Stimulated activated CD4-positive, alpha-beta T cell treated with anti-CD3 and anti-CD28 coated beads, TNF-alpha, amount 100 ng/mL, for 24 hours (primary cell): ENCODE results near the gene PDX1.
A peak's percentile ranks its signal among the peaks of the same experiment; 100 is the strongest.
"Not testable (repeated sequence)": the region's sequence is repeated elsewhere in the genome, so short reads cannot be mapped to it uniquely, and the experiment has no call there.

Experiments used
- DNase-seq, 3 experiments: peaks; one replicate each; pipeline ENCODE4 v3.0.0-alpha.2; 2020; ENCODE audit warnings: low read depth in 3 of 3

Gene PDX1

DNA sequence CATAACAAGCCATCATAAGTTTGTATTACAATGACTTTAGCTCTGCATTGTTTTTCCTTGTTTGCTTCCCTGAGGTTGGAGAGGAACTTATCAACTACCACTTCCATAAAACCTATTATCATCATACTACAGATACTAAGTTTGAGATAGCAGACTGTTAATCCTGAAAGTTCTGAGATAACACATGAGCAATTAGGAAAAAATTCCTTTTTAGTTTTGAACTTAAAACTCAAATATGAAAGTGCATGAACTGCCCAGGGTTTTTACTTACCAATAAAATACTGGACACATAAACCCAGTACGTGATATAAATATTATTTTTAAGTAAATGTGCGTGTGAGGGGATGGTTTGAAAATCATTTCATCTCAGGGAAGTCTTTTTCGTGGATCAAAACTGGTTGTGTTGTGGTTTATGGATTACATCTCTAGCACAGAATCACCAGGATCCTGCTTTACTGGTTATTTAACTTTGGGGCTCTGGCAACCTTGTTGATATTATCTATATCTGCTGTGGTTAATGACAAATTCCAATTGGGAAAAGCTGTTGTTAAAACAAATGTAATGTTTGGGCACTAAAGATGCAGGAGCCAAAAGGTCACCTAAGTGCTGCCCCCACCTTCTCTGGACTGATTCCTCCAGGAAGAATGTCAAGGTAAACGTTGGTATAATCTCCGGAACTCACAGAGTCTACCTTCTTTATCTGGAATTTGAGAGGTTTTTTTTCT is 36.9 kb downstream of the PDX1 start:
- DNase-seq = no peak

- DNase-seq = no peak
Observed at GRCh38 chr13:27959976-27960361, 40.2 kb downstream of the PDX1 start.

GRCh38 chr13:27960362-27961226 is 40.8 kb downstream of the PDX1 start:
- peak in 1 of 3 experiments; percentile 31 for DNase-seq

- DNase-seq = no peak
Observed at GRCh38 chr13:27961227-27962085, 41.7 kb downstream of the PDX1 start.

DNA sequence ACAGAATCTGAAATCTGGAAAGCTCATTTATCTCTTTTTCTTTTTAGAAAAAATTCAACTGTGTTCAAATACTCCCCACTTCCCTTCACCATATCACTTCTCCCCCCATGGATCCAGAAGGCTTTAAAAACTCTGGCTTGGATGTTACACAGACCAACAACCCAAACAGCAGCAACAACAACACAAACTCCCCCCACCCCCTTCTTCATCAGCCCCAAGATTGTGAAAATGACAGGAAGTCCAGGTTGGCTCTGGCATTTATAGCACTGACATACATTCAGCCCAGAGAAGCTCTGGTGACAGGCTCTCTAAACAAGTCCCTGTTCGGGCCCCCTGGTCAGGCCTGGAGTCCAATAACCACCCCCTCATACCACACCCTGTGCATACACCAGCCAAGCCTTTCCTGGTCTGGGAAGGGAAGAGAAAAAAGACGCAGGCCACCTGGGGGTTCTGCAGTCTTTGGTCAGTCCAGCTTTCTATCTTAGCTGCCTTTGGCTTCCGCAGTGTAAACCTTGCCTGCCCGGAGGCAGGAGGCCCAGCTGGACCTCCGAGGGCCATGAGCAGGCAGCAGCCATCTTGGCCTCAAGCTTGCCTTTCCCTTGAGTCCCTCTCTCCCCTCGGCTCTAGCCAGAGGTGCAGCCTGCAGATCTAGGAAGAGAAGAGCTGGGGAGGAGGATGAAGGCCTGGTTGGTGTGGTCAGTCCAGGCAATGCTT is 42.5 kb downstream of the PDX1 start:
- DNase-seq = no peak

- DNase-seq = no peak
Observed at GRCh38 chr13:27962982-27963381, 43.2 kb downstream of the PDX1 start.

GRCh38 chr13:27963491-27963890 is 43.7 kb downstream of the PDX1 start:
- no peak for DNase-seq

GRCh38 chr13:27964206-27964605 is 44.4 kb downstream of the PDX1 start:
- not testable (repeated sequence) for DNase-seq

- no peak for DNase-seq
Observed at GRCh38 chr13:27964741-27965323, 45.0 kb downstream of the PDX1 start.

DNA sequence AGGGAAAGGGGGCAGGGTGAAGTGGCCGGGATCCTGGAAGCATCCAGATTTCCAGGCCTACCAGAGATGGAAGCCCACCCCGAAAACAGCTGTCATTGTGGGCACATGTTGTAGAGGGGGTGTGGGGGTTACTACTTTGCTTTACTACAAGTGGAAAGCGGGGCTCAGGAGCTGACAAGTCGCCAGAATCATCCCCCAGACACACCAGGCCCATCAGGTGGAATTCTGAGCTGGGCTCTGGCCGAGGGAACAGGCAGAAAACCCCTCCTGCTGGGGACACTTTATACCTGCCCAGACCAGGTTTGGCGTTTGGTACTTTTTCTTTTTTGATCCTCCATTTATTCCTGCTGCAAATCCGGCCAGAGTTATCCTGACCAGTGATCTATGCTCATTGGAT is 45.5 kb downstream of the PDX1 start:
- DNase-seq = no peak

DNA sequence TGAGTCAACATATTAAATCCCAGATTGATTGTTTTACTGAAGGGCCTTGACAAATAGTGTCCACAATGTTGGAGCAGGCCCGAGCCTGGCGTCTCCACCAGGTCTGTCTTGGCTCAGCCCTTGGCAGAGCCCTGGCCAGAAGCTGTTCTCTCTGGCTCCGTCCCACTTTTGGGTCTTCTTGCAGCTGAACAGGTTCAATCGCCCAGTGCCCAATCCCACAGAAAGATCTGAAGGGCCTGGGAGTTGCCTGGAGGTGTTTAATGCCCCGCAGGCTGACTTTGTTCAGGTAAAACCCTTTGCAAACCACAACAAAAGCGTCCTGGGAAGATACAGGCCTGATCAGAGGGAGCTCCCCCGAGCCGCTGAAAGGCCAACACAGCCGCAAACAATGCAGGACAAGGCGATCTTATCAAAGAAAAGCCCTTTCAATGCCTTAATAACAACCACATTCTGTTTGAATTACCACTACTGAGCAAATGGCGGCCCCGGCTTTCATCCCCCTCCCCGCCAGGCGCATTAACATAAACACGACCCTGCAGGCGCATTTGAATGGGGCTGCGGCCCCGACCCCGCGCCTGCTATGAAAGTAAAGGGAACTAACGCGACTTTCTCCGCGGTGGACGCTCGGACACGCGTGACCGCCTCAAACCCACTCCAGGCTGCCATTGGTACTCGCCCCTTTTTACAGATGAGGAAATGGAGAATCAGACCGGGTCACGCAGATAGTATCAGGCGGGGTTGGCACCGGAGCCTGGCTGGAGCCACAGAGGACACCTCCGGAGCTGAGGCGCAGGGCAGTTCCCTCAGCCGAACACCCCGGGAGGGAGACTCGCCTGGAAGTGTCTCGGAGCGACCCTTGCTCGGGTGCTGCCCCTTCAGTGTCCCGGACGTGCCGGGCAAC is 46.2 kb downstream of the PDX1 start:
- no peak for DNase-seq

DNA sequence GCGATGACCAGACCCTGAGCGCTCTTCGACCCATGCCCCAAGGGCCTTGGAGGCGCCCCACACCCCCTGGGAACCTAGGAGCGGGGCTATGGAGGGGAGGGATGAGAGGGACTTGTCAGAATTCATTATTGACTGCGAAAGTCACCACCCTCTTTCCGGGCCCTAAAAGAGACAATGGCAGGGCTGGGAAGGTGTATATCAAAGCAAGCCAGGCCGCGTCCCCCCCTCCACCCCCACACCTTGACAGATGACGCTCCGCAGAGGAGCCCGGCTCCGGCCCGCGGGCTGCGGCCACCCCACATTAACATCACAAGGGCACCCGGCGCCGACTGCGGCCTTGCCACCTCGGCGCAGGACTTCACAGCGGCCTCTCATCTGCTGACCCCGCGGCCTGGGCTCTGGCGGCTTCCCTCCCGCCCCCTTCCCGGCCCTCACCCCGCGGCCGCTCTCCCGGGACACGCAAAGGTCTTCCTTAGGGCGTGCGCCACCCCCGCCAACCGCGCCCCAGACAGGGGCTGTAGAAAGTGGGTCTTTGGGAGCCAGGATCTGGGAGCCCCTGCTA is 46.9 kb downstream of the PDX1 start:
- DNase-seq = no peak

DNA sequence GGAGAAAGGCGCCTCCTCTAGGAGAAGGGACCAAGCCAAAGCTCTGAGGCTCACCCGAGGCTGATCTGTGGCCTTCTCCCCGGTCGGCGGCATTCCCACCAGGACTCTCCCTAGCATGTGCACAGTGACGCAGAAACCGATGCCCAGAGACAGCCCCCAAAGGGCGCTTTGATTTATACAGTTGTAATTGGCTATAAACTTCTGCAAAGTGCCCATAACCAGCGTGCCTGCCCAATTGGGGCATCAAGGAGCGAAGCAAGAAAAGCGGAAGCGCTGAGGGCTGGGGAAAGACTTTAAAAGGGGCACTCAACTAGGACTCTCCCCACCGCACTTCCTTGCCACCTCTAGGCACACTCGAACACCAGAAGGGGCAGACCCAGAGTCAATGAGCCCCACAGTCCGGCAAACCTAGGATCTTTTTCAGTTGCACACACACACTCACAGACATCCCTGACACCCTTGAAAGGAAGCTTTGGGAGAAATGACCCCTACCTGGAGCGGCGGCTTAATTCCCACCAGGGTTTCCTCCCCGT is 47.5 kb downstream of the PDX1 start:
- no peak for DNase-seq

DNA sequence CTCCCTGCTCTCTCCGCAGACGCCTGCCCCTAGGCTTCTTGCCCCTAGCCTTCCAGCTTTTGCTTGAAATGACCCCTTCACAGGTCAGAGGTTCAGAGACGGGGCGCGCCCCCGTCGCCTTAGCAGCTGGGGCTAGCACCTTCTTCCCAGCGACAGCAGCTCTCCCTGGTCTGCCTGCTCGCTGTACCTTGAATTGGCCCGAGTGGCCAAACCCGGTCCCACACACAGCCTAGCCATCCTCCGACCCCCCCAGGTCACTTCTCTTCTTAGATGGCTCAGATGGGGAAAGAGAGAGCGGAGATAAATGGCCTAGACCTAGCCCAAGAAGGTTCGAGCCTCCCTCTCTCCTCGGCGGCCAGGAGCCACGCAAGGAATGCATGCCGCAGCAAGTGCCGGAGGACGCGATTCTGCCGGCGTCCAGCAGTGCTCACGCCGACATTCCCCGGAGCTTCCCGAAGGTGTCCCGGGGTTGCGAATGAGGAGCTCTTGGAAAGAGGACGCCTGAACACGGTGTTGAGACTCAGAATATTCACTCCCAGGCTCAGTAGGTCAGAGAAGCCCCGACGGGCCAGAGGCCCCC is 48.0 kb downstream of the PDX1 start:
- no peak for DNase-seq

DNA sequence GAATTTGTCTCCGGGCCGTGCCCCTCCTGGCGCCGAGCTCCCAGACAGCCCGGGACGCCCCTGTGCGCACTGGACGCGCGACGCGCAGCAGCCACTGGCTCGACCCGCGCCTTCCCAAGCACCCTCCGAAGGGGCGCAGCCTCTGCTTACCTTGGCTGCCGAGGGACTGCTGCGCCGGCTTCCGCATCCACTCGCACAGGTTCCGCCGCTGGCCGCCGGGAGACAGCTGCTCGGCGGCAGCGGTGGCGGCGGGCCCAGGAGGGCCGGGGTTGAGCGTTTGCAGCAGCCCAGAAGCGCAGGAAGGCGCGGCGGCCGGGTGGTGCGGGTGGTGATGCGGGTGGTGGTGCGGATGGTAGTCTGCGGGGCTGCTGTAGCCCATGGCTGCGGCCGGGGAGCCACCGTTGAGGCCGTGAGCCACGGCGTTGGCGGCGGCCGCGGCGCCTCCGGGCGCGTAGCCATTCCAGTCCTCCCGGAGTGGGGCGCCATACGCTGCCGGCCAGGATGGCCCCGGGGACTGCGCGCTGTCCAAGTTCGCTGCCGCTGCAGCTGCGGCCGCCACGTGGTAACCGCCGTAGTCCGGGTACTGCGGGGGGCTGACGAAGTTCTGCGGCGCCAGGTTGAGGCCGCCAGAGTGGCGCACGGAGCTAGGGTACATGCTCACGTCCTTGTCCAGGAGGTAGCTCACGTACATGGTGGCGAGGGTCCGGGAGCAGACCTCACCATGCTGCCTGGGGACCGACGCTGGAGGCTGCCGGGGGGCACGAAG is 48.7 kb downstream of the PDX1 start:
- DNase-seq = no peak

DNA sequence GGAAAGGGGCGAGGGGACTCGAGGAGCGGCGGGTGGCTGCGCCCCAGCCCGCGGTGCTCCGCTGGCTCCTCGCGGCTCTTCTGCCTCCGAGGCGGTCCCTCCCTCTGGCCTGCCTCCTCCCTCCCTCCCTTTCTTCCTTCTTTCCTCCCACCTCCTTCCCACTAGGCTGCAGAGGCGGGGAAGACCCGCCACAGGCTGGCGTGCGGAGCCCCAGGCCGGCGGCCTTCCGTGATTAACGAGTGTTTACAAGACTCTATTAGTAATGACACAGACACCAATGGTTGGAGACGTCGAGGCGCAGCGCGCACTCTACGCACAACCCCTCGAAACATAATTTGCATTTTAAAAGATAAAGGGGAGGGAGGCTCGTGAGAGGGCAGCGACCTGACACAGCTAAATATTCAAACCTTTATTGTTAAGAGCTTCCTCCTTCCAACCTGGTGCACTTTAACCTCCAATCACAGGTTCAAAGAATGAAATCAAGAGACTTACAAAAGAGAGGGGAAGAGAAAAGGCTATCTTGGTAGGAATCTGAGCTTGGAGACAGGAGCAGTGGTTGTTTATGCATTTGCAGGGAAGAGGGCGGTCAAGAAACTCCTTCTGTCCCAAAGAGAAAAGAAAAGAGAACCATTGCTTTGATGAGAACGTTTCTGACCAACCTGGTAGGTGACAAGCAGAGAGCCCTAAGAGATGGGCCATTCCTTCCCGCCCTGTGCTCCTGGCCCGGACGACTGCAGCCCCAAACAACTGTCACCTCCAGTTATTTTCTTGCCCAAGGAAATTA is 49.5 kb downstream of the PDX1 start, which contains the start of gene CDX2:
TSS of gene CDX2 (minus strand) at position 234 of the 784 bp plus-strand sequence. CDS start 309 bp downstream, outside the sequence.
- DNase-seq = no peak

GRCh38 chr13:27969866-27970229 is 50.0 kb downstream of the PDX1 start:
- DNase-seq = no peak
